ENCODE results near the gene ZNF423.
A peak's percentile ranks its signal among the peaks of the same experiment; 100 is the strongest.

The ZNF423 gene

GRCh38 chr16:49767998-49768397 is 87.9 kb downstream of the ZNF423 start:
- H3K4me1 ChIP-seq (ENCODE audit: control insufficient read depth, insufficient read depth, low read length, poor library complexity, severe bottlenecking), result peaks cover 21% of the 10 kb centered on the region
- peaks cover 4% of the 10 kb centered on the region for H3K36me3 ChIP-seq (ENCODE audit: control insufficient read depth, insufficient read depth, low read length)
- 91 to 92% methylated on average over 23 of the region's 23 CpGs for WGBS, 2 experiments (ENCODE audit: insufficient coverage in 2 of 2)
- no peaks in the 10 kb centered on the region for H3K9me3 ChIP-seq (ENCODE audit: control insufficient read depth, low read length)
- H3K4me3 ChIP-seq (ENCODE audit: extremely low read depth, insufficient read depth, low read length, poor library complexity, severe bottlenecking), result no peak overlapping the region
- H3K27ac ChIP-seq (ENCODE audit: low read depth, low read length, severe bottlenecking), result no peak overlapping the region

DNA sequence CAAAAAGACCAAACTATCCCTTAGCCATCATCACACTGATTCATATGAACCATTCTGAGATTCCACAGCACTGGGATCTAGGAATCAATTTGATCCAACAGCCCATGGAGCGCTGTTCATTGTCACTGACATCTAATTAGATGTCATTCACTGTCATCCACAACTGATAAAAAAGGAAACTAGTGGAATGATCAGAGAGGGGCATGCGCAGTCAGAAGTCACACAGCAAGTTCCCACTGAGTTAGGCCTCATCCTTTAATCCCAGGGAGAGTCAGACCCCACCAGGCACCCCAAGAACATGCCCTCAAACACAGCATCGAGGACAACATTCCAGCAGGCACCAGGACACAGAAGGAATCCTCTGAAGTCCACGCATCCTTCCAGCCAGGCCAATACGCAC is 88.5 kb downstream of the ZNF423 start:
- Histone ChIP-seq H3K4me1 (ENCODE audit: control insufficient read depth, insufficient read depth, low read length, poor library complexity, severe bottlenecking) (peaks cover 21% of the 10 kb centered on the region), H3K27ac (ENCODE audit: low read depth, low read length, severe bottlenecking) (no peak overlapping the region), H3K9me3 (ENCODE audit: control insufficient read depth, low read length) (no peaks in the 10 kb centered on the region), H3K36me3 (ENCODE audit: control insufficient read depth, insufficient read depth, low read length) (peaks cover 4% of the 10 kb centered on the region), H3K4me3 (ENCODE audit: extremely low read depth, insufficient read depth, low read length, poor library complexity, severe bottlenecking) (no peak overlapping the region)
- 89 to 100% methylated on average over 3 of the region's 5 CpGs for WGBS, 2 experiments (ENCODE audit: insufficient coverage in 2 of 2)

- WGBS, 2 experiments (ENCODE audit: insufficient coverage in 2 of 2), result 69 to 84% methylated on average over 4 to 5 of the region's 6 CpGs
- Histone ChIP-seq H3K4me3 (ENCODE audit: extremely low read depth, insufficient read depth, low read length, poor library complexity, severe bottlenecking) (no peak overlapping the region), H3K27ac (ENCODE audit: low read depth, low read length, severe bottlenecking) (no peak overlapping the region), H3K9me3 (ENCODE audit: control insufficient read depth, low read length) (no peaks in the 10 kb centered on the region), H3K36me3 (ENCODE audit: control insufficient read depth, insufficient read depth, low read length) (no peaks in the 10 kb centered on the region), H3K4me1 (ENCODE audit: control insufficient read depth, insufficient read depth, low read length, poor library complexity, severe bottlenecking) (peaks cover 21% of the 10 kb centered on the region)
Observed at GRCh38 chr16:49766225-49766624, 89.7 kb downstream of the ZNF423 start.

DNA sequence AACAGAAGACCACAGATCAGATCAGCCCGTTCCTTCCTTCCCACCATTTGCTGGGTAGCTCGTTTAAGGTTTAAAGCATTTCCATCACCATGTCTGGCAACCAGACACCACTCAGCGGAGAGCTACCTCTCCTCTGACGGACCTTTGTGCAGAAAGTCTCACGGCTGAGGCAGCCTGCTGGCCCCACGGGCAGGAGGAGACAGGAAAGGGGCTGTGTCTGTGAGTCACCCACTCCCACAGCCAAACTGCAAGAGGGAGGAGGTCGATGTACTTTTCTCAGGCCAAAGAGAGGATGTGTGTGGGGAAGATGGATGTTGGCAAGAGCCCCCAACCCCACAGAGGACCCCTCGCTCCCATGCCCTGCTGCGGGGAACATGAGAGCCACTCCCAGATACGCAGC is 92.1 kb downstream of the ZNF423 start:
- Histone ChIP-seq H3K9me3 (ENCODE audit: control insufficient read depth, low read length) (no peaks in the 10 kb centered on the region), H3K4me1 (ENCODE audit: control insufficient read depth, insufficient read depth, low read length, poor library complexity, severe bottlenecking) (peaks cover 24% of the 10 kb centered on the region), H3K36me3 (ENCODE audit: control insufficient read depth, insufficient read depth, low read length) (no peaks in the 10 kb centered on the region), H3K4me3 (ENCODE audit: extremely low read depth, insufficient read depth, low read length, poor library complexity, severe bottlenecking) (no peak overlapping the region), H3K27ac (ENCODE audit: low read depth, low read length, severe bottlenecking) (peak overlapping the region; percentile 26)
- 20 to 83% methylated on average over 1 to 3 of the region's 10 CpGs for WGBS, 2 experiments (ENCODE audit: insufficient coverage in 2 of 2)

- peaks cover 40% of the 10 kb centered on the region for H3K4me1 ChIP-seq (ENCODE audit: control insufficient read depth, insufficient read depth, low read length, poor library complexity, severe bottlenecking)
- 91 to 98% methylated on average over 6 to 7 of the region's 7 CpGs for WGBS, 2 experiments (ENCODE audit: insufficient coverage in 2 of 2)
- H3K4me3 ChIP-seq (ENCODE audit: extremely low read depth, insufficient read depth, low read length, poor library complexity, severe bottlenecking), result no peak overlapping the region
- H3K36me3 ChIP-seq (ENCODE audit: control insufficient read depth, insufficient read depth, low read length), result no peaks in the 10 kb centered on the region
- H3K9me3 ChIP-seq (ENCODE audit: control insufficient read depth, low read length), result no peaks in the 10 kb centered on the region
- H3K27ac ChIP-seq (ENCODE audit: low read depth, low read length, severe bottlenecking), result no peak overlapping the region
Observed at GRCh38 chr16:49760815-49761214, 95.1 kb downstream of the ZNF423 start.

DNA sequence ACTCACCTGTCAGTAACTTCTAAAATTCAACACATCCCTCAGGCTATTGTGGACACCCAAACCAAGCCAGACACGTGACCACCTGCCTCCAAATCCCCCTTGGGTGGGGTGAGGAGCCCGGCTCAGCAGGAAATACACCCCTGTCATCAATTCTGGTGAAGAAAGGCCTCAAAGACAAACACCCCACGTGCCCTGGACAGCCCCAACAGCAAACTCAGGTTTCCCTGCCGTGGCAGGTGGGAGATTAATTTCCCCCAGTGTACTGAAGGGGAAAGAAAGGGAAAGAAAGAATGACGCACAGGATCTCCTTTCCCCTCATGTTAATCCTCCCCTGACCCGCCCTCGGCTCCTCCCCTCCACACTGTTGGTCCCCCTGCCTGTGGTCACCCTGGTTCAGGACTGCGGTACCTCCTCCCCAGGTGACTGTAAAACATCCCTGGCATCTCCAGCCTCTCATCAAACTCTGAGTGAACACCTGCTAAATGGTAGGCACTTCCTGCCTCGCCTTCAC is 98.3 kb downstream of the ZNF423 start:
- WGBS, 2 experiments (ENCODE audit: insufficient coverage in 2 of 2), result 62 to 79% methylated on average over 3 of the region's 9 CpGs

GRCh38 chr16:49756775-49757558 is 98.9 kb downstream of the ZNF423 start:
- Histone ChIP-seq H3K4me3 (ENCODE audit: extremely low read depth, insufficient read depth, low read length, poor library complexity, severe bottlenecking) (no peak overlapping the region), H3K36me3 (ENCODE audit: control insufficient read depth, insufficient read depth, low read length) (no peaks in the 10 kb centered on the region), H3K27ac (ENCODE audit: low read depth, low read length, severe bottlenecking) (no peak overlapping the region), H3K9me3 (ENCODE audit: control insufficient read depth, low read length) (no peaks in the 10 kb centered on the region), H3K4me1 (ENCODE audit: control insufficient read depth, insufficient read depth, low read length, poor library complexity, severe bottlenecking) (peaks cover 41% of the 10 kb centered on the region)
- 92 to 93% methylated on average over 8 of the region's 10 CpGs for WGBS, 2 experiments (ENCODE audit: insufficient coverage in 2 of 2)

More for the DNA sequence above, 98.3 kb downstream of the ZNF423 start:
- Histone ChIP-seq H3K27ac (ENCODE audit: low read depth, low read length, severe bottlenecking) (no peak overlapping the region), H3K9me3 (ENCODE audit: control insufficient read depth, low read length) (no peaks in the 10 kb centered on the region), H3K36me3 (ENCODE audit: control insufficient read depth, insufficient read depth, low read length) (no peaks in the 10 kb centered on the region), H3K4me1 (ENCODE audit: control insufficient read depth, insufficient read depth, low read length, poor library complexity, severe bottlenecking) (peaks cover 41% of the 10 kb centered on the region), H3K4me3 (ENCODE audit: extremely low read depth, insufficient read depth, low read length, poor library complexity, severe bottlenecking) (no peak overlapping the region)

DNA sequence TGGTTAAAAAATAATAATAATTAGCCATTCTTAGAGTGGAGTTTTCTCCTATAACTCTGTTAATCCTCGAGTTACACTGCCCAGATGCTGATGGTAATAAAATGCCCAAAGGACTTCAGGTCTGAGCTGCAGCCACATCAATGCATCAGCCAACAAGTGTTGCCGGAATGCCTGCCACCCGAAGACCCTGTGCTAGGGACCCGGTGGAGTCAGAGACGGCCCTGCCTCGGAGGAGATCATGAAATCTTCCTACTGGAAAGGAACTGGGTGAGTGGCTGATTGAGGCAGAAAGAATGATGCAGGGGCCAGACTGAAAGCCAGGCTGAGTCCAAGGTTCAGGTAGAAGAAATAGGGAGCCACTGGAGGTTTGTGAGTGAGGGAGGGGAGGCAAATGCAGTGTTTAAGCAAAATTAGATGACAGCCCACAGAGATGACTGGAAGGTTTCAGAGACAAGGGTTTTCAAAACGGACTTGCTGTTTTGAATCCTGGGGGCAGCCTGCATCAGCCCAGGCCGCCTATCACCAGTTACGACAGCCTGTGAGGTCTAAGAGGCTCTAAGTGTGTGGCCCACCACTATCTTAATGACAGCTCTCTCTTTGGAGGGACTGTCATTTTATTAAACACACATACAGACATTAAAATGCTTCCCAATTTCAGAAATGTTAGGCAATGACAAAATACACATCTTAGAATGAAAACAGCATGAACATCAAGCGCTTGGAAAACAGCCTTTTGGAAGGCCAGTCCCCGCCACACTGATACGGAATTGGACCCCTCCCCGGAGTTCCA is 100.0 kb downstream of the ZNF423 start:
- Histone ChIP-seq H3K36me3 (ENCODE audit: control insufficient read depth, insufficient read depth, low read length) (no peaks in the 10 kb centered on the region), H3K4me3 (ENCODE audit: extremely low read depth, insufficient read depth, low read length, poor library complexity, severe bottlenecking) (no peak overlapping the region), H3K9me3 (ENCODE audit: control insufficient read depth, low read length) (no peaks in the 10 kb centered on the region), H3K27ac (ENCODE audit: low read depth, low read length, severe bottlenecking) (peak overlapping the region; percentile 94), H3K4me1 (ENCODE audit: control insufficient read depth, insufficient read depth, low read length, poor library complexity, severe bottlenecking) (peaks cover 42% of the 10 kb centered on the region)
- WGBS, 2 experiments (ENCODE audit: insufficient coverage in 2 of 2), result 58 to 65% methylated on average over 13 of the region's 13 CpGs

- 0% methylated on average over 5 to 6 of the region's 10 CpGs for WGBS, 2 experiments (ENCODE audit: insufficient coverage in 2 of 2)
- Histone ChIP-seq H3K9me3 (ENCODE audit: control insufficient read depth, low read length) (no peaks in the 10 kb centered on the region), H3K4me1 (ENCODE audit: control insufficient read depth, insufficient read depth, low read length, poor library complexity, severe bottlenecking) (peaks cover 48% of the 10 kb centered on the region), H3K4me3 (ENCODE audit: extremely low read depth, insufficient read depth, low read length, poor library complexity, severe bottlenecking) (peak overlapping the region; percentile 28), H3K27ac (ENCODE audit: low read depth, low read length, severe bottlenecking) (peak overlapping the region; percentile 94), H3K36me3 (ENCODE audit: control insufficient read depth, insufficient read depth, low read length) (no peaks in the 10 kb centered on the region)
Observed at GRCh38 chr16:49755313-49755620, 100.6 kb downstream of the ZNF423 start.

GRCh38 chr16:49754495-49755312 is 101.2 kb downstream of the ZNF423 start:
- no peaks in the 10 kb centered on the region for H3K9me3 ChIP-seq (ENCODE audit: control insufficient read depth, low read length)
- H3K36me3 ChIP-seq (ENCODE audit: control insufficient read depth, insufficient read depth, low read length), result no peaks in the 10 kb centered on the region
- peak overlapping the region; percentile 94 for H3K27ac ChIP-seq (ENCODE audit: low read depth, low read length, severe bottlenecking)
- peak overlapping the region; percentile 28 for H3K4me3 ChIP-seq (ENCODE audit: extremely low read depth, insufficient read depth, low read length, poor library complexity, severe bottlenecking)
- peaks cover 52% of the 10 kb centered on the region for H3K4me1 ChIP-seq (ENCODE audit: control insufficient read depth, insufficient read depth, low read length, poor library complexity, severe bottlenecking)
- 14 to 29% methylated on average over 10 to 17 of the region's 21 CpGs for WGBS, 2 experiments (ENCODE audit: insufficient coverage in 2 of 2)
